ENCODE measurements around the gene LEAP2. TPM values are rescaled to one million over a fixed set of nuclear protein-coding genes. Genes with fewer than 3 reads are reported as not detected.

LEAP2 gene
- total and polyA plus RNA-seq, 2 of the 8 experiments (the other 6 are each of a cell fraction or from before 2014, with no cell fraction given), result 1.8 to 2.9 TPM

DNA sequence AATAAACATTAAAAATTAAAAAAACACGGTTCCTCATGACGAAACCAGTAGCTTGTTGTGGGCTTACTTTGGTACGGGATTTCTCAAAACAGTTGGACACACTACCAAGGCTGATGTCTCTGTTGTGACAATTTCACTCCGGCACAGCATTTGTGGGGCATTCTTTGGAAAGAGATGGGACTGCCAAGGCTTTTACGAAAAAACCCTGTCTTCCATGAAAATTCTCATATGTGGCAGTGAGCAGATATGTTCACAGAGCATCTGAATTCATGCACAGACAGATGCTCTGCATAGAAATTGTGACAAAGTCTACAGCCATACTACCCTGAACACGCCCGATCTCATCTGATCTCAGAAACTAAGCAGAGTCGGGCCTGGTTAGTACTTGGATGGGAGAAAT lies 25.2 kb upstream of the LEAP2 start:
- Histone ChIP-seq H3K23me2 (ENCODE audit: low read depth, low read length) (no peaks in the 10 kb centered on the region), H3K56ac (replicated peaks; ENCODE audit: insufficient read length, low read depth, low read length) (no peak overlapping the region), H3K4ac (replicated peaks; ENCODE audit: insufficient read length, low read depth, low read length) (no peak overlapping the region), H4K91ac (replicated peaks; ENCODE audit: insufficient read length, low read length) (no peak overlapping the region), H2BK5ac (ENCODE audit: low read depth, low read length) (no peak overlapping the region), H4K8ac (ENCODE audit: extremely low read depth, insufficient read depth, low read length) (no peak overlapping the region), H3K36me3 (ENCODE audit: control insufficient read depth in 2 of 4, insufficient read depth in 4 of 4, low read length in 3 of 4) (no peaks in the 10 kb centered on the region), H3K79me2 (ENCODE audit: control insufficient read depth in 1 of 2, insufficient read depth in 2 of 2, low read length in 2 of 2) (no peaks in the 10 kb centered on the region), H3K9me3 (ENCODE audit: insufficient read depth in 2 of 2, low read depth in 1 of 2, low read length in 1 of 2) (no peaks in the 10 kb centered on the region), H2AFZ (ENCODE audit: low read length) (no peak overlapping the region), H4K5ac (ENCODE audit: insufficient read length, low read depth, low read length) (no peak overlapping the region), H2BK12ac (ENCODE audit: low read depth, low read length) (no peak overlapping the region), H3K4me3 (ENCODE audit: extremely low read depth in 1 of 4, insufficient read depth in 2 of 4, low read depth in 3 of 4, low read length in 4 of 4) (no peak overlapping the region), H4K20me1 (replicated peaks in 1 of 2; ENCODE audit: control insufficient read depth in 1 of 2, insufficient read depth in 2 of 2, low read length in 2 of 2) (no peaks in the 10 kb centered on the region), H3K23ac (ENCODE audit: insufficient read length) (no peak overlapping the region), H3K4me2 (ENCODE audit: insufficient read depth in 1 of 2, low read depth in 2 of 2, low read length in 2 of 2) (no peak overlapping the region), H2BK15ac (ENCODE audit: low read length) (no peak overlapping the region), H3K27ac (ENCODE audit: low read depth, low read length) (no peak overlapping the region), H3K4me1 (replicated peaks in 1 of 4; ENCODE audit: control insufficient read depth in 3 of 4, insufficient read depth in 4 of 4, low read length in 3 of 4) (no peaks in the 10 kb centered on the region), H2AK5ac (ENCODE audit: low read depth, low read length) (no peak overlapping the region), H2BK120ac (replicated peaks; ENCODE audit: low read depth, low read length) (no peak overlapping the region), H3K79me1 (ENCODE audit: low read depth, low read length) (no peaks in the 10 kb centered on the region), H2BK20ac (ENCODE audit: low read length) (no peak overlapping the region), H3K14ac (ENCODE audit: insufficient read length) (no peak overlapping the region), H3K27me3 (replicated peaks in 1 of 4; ENCODE audit: control insufficient read depth in 3 of 4, extremely low read depth in 1 of 4, insufficient read depth in 3 of 4, low read length in 3 of 4) (no peaks in the 10 kb centered on the region), H3K9ac (replicated peaks in 1 of 4; ENCODE audit: extremely low read depth in 1 of 4, low read depth in 3 of 4, low read length in 3 of 4) (no peak overlapping the region), H3K18ac (ENCODE audit: extremely low read depth, low read length) (no peak overlapping the region)
- ChIA-PET CTCF (ENCODE audit: partially characterized antibody) (interaction anchor here (0.6 to 32.2 kb wide), 4 partner anchors 13 to 495 kb away, joined by 3 to 465 read pairs (median 7); partner anchors contain the start of gene SHROOM1), POLR2A (ENCODE audit: partially characterized antibody) (no interaction called here)
- FAIRE-seq (no peak), DNase-seq (ENCODE audit: low read depth in 1 of 2, low spot score in 2 of 2) (no peak)
- WGBS, 2 experiments (ENCODE audit: extremely low coverage in 1 of 2, insufficient coverage in 1 of 2, insufficient read length in 1 of 2, insufficient replicate concordance in 2 of 2, low coverage in 1 of 2, low lambda C conversion rate in 2 of 2, missing lambda C conversion rate in 1 of 2), result 91% methylated on average over 8 of the region's 8 CpGs; no CpG with 5 or more reads in 1 of the 2 experiments
- TF ChIP-seq, protein P1, sequence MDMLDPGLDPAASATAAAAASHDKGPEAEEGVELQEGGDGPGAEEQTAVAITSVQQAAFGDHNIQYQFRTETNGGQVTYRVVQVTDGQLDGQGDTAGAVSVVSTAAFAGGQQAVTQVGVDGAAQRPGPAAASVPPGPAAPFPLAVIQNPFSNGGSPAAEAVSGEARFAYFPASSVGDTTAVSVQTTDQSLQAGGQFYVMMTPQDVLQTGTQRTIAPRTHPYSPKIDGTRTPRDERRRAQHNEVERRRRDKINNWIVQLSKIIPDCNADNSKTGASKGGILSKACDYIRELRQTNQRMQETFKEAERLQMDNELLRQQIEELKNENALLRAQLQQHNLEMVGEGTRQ (IDR thresholded peaks at IDR 0.05; ENCODE audit: low read length), result no peak
- no peak for TF ChIP-seq TAF1 (IDR thresholded peaks at IDR 0.05; ENCODE audit: low read depth, low read length)
- TF ChIP-seq GABPA (IDR thresholded peaks at IDR 0.05; ENCODE audit: borderline replicate concordance, insufficient read depth, low read length), result no peak
- no peak for TF ChIP-seq TAF7 (optimal IDR thresholded peaks at IDR 0.05; ENCODE audit: borderline replicate concordance, low read depth, low read length)
- no peak for TF ChIP-seq FOSL1 (IDR thresholded peaks at IDR 0.05; ENCODE audit: insufficient read depth, low read depth, low read length)
- no peak for TF ChIP-seq EP300 (IDR thresholded peaks at IDR 0.05; ENCODE audit: borderline replicate concordance in 1 of 2, low read depth in 2 of 2, low read length in 2 of 2)
- no peak for TF ChIP-seq RAD21 (IDR thresholded peaks at IDR 0.05 in 1 of 2, conservative IDR thresholded peaks at IDR 0.05 in 1 of 2; ENCODE audit: low read depth in 2 of 2, low read length in 2 of 2)
- TF ChIP-seq BACH1 (IDR thresholded peaks at IDR 0.05; ENCODE audit: low read length), result no peak
- no peak for TF ChIP-seq ASH2L (IDR thresholded peaks at IDR 0.05; ENCODE audit: low read length)
- TF ChIP-seq RXRA (IDR thresholded peaks at IDR 0.05; ENCODE audit: insufficient read depth, low read depth, low read length), result no peak
- TF ChIP-seq ZNF274 (IDR thresholded peaks at IDR 0.05; ENCODE audit: borderline replicate concordance, extremely low read depth, low read length), result no peak
- TF ChIP-seq BRCA1 (IDR thresholded peaks at IDR 0.05; ENCODE audit: low read depth, low read length), result no peak
- TF ChIP-seq MAFK (IDR thresholded peaks at IDR 0.05; ENCODE audit: low read depth, low read length), result no peak

Data from H1 (cell line).